HUES48 (cell line): ENCODE measurements around the gene SMPD4.
"Not testable (repeated sequence)": the region's sequence is repeated elsewhere in the genome, so short reads cannot be mapped to it uniquely, and the experiment has no call there.

Experiments used
- H3K27ac ChIP-seq: one replicate; pipeline ENCODE4 v1.7.0; 2013; ENCODE audit warnings: low read depth, low read length, inconsistent platforms
- H3K27me3 ChIP-seq: 2 replicates; pipeline ENCODE4 v1.6.1; 2013; ENCODE audit warnings: mild to moderate bottlenecking, low read length; ENCODE audit not compliant: control insufficient read depth, insufficient read depth
- H3K36me3 ChIP-seq: 2 replicates; pipeline ENCODE4 v1.6.1; 2013; ENCODE audit warnings: low read length; ENCODE audit not compliant: control insufficient read depth, insufficient read depth
- H3K4me1 ChIP-seq: 2 replicates; pipeline ENCODE4 v1.6.1; 2013; ENCODE audit warnings: mild to moderate bottlenecking, low read length; ENCODE audit not compliant: control insufficient read depth, insufficient read depth
- H3K4me3 ChIP-seq: 2 replicates; pipeline ENCODE4 v1.5.1; 2013; ENCODE audit warnings: mild to moderate bottlenecking, low read depth, low read length
- H3K9ac ChIP-seq: 2 replicates; pipeline ENCODE4 v1.6.1; 2013; ENCODE audit warnings: mild to moderate bottlenecking, low read depth, low read length, moderate library complexity
- H3K9me3 ChIP-seq: 2 replicates; pipeline ENCODE4 v1.6.1; 2013; ENCODE audit warnings: low read length; ENCODE audit not compliant: control insufficient read depth, insufficient read depth

The SMPD4 gene, protein sequence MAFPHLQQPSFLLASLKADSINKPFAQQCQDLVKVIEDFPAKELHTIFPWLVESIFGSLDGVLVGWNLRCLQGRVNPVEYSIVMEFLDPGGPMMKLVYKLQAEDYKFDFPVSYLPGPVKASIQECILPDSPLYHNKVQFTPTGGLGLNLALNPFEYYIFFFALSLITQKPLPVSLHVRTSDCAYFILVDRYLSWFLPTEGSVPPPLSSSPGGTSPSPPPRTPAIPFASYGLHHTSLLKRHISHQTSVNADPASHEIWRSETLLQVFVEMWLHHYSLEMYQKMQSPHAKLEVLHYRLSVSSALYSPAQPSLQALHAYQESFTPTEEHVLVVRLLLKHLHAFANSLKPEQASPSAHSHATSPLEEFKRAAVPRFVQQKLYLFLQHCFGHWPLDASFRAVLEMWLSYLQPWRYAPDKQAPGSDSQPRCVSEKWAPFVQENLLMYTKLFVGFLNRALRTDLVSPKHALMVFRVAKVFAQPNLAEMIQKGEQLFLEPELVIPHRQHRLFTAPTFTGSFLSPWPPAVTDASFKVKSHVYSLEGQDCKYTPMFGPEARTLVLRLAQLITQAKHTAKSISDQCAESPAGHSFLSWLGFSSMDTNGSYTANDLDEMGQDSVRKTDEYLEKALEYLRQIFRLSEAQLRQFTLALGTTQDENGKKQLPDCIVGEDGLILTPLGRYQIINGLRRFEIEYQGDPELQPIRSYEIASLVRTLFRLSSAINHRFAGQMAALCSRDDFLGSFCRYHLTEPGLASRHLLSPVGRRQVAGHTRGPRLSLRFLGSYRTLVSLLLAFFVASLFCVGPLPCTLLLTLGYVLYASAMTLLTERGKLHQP

DNA sequence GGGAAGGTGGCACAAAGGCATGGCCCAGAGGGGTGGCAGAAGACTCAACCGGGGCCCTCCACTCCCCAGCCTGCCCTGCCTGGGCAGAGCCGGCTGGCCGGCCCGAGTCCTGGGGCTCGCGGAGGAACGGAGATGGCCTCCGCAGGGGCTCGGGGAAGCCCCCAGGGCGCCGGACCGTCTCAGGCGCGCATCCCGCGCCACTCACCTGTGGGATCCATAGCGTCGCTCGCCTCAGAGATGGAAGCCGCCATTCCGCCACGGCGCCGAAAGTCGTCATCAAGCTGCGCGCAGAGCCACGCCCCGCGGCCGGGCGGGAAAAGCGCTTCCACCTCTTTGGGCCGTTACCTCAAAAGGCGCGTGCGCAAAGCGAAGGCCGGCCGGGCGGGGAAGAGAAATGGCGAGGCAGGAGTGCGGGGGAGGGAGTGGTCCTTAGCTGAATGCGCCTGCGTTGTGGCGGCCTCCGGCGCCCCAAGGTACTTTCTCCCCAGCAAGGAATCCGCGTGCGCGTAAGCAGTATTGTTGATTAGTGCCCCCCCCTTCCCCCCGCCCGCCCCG is at the start of gene SMPD4:
Gene SMPD4 (minus strand): TSS at position 278 of the 555 bp plus-strand sequence. CDS start 5,010 bp downstream, outside the sequence.
- H3K36me3 ChIP-seq: peaks cover 17% of the 10 kb centered on the region
- peak within 1 kb of the TSS; percentile 98 for H3K9ac ChIP-seq
- no peaks in the 10 kb centered on the region for H3K4me1 ChIP-seq
- no peaks in the 10 kb centered on the region for H3K9me3 ChIP-seq
- peak within 1 kb of the TSS; percentile 88 for H3K27ac ChIP-seq
- H3K4me3 ChIP-seq: peak within 1 kb of the TSS; percentile 100
- H3K27me3 ChIP-seq: no peaks in the 10 kb centered on the region

DNA sequence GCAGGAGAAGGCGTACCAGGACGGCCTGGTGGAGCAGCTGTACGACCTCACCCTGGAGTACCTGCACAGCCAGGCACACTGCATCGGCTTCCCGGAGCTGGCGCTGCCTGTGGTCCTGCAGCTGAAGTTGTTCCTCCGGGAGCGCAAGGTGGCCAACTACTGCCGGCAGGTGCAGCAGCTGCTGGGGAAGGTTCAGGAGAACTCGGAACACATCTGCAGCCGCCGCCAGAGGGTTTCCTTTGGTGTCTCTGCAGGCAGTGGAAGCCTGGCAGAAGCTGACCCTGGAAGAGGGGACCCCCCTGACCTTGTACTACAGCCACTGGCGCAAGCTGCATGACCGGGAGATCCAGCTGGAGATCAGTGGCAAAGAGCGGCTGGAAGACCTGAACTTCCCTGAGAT is 49.5 kb upstream of the SMPD4 start:
- H3K9ac ChIP-seq, H3K4me1 ChIP-seq, H3K36me3 ChIP-seq, H3K9me3 ChIP-seq, H3K27me3 ChIP-seq, H3K27ac ChIP-seq, H3K4me3 ChIP-seq: not testable (repeated sequence)

DNA sequence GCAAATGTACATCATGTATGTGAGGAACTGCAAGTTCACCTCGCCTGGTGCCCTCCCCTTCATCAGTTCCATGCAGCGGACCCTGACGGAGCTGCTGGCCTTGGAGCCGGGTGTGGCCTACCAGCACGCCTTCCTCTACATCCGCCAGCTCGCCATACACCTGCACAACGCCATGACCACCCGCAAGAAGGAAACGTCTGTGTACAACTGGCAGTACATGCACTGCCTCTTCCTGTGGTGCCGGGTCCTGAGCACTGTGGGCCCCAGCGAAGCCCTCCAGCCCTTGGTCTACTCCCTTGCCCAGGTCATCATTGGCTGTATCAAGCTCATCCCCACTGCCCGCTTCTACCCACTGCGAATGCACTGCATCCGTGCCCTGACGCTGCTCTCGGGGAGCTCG is 49.0 kb upstream of the SMPD4 start:
- not testable (repeated sequence) for H3K27ac ChIP-seq, H3K4me3 ChIP-seq, H3K9me3 ChIP-seq, H3K36me3 ChIP-seq, H3K9ac ChIP-seq, H3K27me3 ChIP-seq, H3K4me1 ChIP-seq

DNA sequence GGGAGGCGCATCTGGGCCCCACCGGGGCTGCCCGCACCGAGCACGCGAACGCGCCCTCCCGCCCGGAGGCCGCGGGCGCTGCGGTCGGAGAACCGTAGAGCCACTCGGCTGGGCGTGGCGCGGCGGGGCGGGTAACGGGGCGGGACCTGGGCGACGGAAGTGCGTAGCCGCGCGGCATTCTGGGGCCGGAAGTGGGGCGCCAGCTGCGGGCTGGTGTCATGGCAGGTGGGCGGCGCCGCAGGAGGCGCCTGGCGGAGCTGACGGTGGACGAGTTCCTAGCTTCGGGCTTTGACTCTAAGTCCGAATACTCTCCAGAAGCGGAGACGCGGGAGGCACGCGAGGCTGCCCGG is 47.7 kb upstream of the SMPD4 start:
- H3K36me3 ChIP-seq, H3K27me3 ChIP-seq, H3K9me3 ChIP-seq, H3K9ac ChIP-seq, H3K4me1 ChIP-seq, H3K27ac ChIP-seq, H3K4me3 ChIP-seq: not testable (repeated sequence)

DNA sequence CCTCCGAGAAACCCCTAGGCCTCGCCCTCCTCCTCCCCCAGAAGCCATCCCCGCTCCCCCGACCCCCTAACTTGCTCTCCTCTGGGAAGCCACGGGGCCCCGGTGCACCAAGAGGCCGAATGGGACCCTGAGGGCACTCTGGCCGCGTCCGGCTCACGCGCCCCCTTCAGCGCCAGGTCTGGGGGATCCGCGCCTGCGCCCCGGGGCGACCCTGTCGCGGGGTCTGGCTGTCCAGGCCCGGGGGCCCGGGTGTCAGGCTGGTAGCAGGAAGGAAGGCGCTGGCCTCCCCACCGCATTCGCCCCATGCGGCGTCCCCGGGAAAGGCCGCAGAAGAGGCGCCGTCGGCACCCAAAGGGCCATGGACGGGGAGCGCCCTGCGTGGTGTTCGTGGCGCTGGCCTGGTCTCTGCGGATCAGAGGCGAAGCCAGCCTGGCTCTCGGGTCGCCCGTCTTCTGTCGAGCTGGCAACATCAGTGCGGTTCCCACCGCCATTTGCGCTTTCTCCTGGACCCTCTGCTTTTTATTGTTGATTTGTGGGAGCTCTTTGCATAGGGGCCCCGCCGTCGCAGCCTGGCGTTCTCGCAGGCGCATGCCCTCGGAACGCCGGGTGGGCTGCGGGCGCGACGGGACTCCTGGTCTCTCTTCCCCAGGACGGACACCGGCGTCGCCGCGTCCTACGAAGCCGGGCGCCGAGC is 47.2 kb upstream of the SMPD4 start:
- not testable (repeated sequence) for H3K27ac ChIP-seq, H3K9me3 ChIP-seq, H3K9ac ChIP-seq, H3K36me3 ChIP-seq, H3K4me3 ChIP-seq, H3K27me3 ChIP-seq, H3K4me1 ChIP-seq

DNA sequence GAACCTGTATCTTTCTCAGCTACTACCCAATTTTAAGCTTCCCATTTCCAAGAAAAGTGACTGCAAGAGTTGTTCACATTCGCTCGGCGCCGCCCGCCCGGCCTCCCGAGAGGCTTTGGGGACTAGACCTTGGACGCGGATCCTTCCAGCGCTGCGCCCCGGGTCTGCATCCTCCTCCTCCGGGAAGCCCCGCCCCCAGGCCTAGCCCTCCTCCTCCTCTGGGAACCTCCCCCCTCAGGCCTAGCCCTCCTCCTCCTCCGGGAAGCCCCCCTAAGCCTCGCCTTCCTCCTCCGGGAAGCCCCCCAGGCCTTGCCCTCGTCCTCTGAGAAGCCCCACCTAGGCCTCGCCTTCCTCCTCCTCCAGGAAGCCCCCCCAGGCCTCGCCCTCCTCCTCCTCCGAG is 46.6 kb upstream of the SMPD4 start:
- H3K27ac ChIP-seq, H3K36me3 ChIP-seq, H3K27me3 ChIP-seq, H3K9me3 ChIP-seq, H3K9ac ChIP-seq, H3K4me1 ChIP-seq, H3K4me3 ChIP-seq: not testable (repeated sequence)

DNA sequence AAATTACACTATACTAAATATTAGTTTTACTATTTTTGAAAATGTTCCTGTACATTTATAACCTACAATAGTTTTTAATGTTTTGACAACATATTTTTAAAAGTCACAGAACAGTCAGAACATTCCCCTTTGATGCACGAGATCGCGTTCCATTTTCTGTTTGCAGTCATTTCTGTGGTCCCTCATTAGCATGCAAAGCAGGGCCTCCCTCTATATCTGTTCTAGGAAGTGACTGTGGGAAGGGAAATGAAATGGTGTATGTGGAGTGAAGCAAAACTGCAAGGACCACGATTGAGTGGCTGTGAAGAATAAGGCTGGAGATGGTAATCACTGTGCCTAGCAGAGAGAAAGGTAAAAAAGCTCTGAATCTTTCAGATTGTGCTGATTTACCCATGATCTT is 41.1 kb upstream of the SMPD4 start:
- not testable (repeated sequence) for H3K9ac ChIP-seq, H3K4me1 ChIP-seq, H3K27me3 ChIP-seq, H3K4me3 ChIP-seq, H3K36me3 ChIP-seq, H3K9me3 ChIP-seq, H3K27ac ChIP-seq

DNA sequence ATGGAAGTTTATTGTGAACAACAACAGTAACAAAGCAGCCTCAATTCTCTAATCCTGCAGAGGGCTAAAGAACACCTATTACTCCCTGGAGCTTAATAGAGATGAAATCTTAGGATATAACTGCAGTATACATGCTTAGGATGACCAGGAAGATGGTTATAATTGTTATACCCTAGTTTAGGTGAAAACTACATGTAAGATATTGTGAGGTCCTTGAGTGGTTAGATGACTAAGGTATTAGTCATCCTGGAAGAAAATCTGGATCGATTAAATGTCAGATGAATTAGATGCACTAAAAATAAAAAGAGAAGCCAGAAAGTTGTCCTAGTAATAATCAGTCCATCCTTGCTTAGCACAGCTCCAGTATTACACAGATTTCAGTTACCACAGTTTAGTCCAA is 39.1 kb upstream of the SMPD4 start:
- not testable (repeated sequence) for H3K4me1 ChIP-seq, H3K36me3 ChIP-seq, H3K9me3 ChIP-seq, H3K9ac ChIP-seq, H3K27me3 ChIP-seq, H3K27ac ChIP-seq, H3K4me3 ChIP-seq

DNA sequence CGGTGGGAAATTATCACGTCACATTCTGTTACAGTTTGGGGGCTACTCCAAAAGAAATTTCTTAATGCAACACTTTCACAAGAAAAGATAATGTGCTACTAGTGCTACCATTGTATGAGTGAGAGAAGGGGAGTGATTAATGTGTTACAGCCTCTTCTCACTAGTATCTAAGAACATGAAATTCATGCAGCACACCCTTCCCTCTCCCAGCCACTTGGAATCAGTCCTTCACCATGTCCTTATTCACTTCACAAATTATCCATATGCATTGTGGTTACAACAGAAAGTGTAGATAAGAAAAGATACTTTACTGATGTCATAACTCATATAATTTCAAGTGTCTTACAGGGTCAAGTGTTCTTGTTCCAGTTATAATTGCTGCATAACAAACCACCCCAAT is 37.7 kb upstream of the SMPD4 start:
- not testable (repeated sequence) for H3K4me3 ChIP-seq, H3K36me3 ChIP-seq, H3K4me1 ChIP-seq, H3K27me3 ChIP-seq, H3K9me3 ChIP-seq, H3K9ac ChIP-seq, H3K27ac ChIP-seq

DNA sequence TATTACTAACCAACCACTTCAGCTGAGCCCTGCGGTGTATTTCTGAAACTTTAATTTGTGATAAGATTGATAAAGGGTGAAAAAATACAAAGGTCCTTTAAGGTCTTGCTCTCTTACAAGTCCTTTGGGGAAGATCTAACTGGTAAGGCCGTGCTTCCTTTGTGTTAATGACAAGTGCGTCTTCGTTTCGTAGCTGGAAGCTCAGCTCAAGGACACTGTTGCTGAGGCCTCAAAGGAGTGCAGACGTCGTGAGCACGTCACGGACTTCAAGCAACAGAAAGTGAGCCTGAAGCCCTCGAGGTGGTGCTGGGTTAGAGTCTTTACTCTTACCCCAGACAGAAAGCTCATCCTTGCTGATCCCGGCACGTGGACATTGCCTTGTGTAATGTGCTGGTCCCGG is 25.6 kb upstream of the SMPD4 start:
- H3K4me1 ChIP-seq, H3K36me3 ChIP-seq, H3K27ac ChIP-seq, H3K9ac ChIP-seq, H3K4me3 ChIP-seq, H3K27me3 ChIP-seq, H3K9me3 ChIP-seq: not testable (repeated sequence)

DNA sequence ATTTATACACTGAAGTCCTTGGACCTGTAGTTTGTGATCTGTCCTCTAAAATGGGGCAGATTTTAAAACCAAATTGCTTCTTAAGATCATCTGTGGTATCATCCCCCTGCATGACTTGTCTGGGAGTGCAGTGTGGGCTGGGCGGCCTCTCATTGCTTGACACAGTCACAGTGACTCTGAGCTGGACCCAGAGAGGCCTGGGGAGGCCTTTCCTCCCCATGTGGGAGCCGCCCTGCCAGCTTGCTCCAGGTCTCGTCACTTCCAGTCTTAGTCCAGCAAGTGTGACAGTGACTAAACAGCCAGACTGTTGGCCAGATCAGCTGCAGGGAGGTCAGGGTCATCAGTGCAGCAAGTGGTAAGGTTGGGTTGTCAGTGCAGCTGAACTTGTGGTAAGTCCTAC is 21.7 kb upstream of the SMPD4 start:
- not testable (repeated sequence) for H3K4me3 ChIP-seq, H3K36me3 ChIP-seq, H3K9ac ChIP-seq, H3K27ac ChIP-seq, H3K4me1 ChIP-seq, H3K9me3 ChIP-seq, H3K27me3 ChIP-seq
